Measurements from ENCODE around the gene TACC2. TPM values are rescaled to one million over a fixed set of nuclear protein-coding genes. Genes with fewer than 3 reads are reported as not detected.

Gene TACC2
- total RNA-seq, 4 donors from 2014 or later = 206 to 606 (median 261) TPM

GRCh38 chr10:122018491-122018890 is 29.5 kb downstream of the TACC2 start:
- no peaks in the 10 kb centered on the region for H3K27me3 ChIP-seq
- H3K4me1 ChIP-seq = peaks cover 35% of the 10 kb centered on the region
- 39% methylated on average over 7 of the region's 7 CpGs for WGBS
- H3K36me3 ChIP-seq = no peaks in the 10 kb centered on the region
- H3K4me3 ChIP-seq = peak overlapping the region; percentile 42
- DNase-seq (ENCODE audit: low spot score in 2 of 2) = no peak
- peak overlapping the region; percentile 94 for H3K27ac ChIP-seq
- no peak for TF ChIP-seq CTCF (IDR thresholded peaks at IDR 0.05)
- no peak for TF ChIP-seq EP300 (IDR thresholded peaks at IDR 0.05)
- TF ChIP-seq POLR2AphosphoS5 (IDR thresholded peaks at IDR 0.05) = no peak
- no peak for TF ChIP-seq POLR2A (IDR thresholded peaks at IDR 0.05)
- H3K9me3 ChIP-seq = no peaks in the 10 kb centered on the region

DNA sequence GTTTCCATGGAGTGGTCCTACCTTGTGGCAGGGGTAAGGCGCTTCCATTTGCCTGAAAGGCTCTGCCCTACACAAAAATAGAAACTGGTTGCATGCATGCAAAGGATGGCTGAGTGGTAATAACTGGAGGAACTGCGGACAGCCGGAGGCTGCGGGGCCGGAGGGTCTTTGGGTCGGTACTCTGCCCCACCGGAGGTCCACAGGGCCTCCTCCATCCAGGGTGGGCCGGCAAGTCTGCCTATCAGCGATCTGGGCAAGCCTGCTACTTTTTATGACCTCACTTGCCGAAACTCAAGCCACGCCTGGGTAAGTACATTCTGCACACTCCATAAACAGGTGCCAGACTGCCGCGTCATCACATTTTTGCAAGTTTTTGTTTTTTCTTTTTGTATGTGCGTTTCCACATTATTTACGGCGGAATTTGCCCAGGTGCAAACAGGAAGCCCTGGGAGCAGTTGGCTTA is 30.0 kb downstream of the TACC2 start:
- H3K27me3 ChIP-seq = no peaks in the 10 kb centered on the region
- no peaks in the 10 kb centered on the region for H3K36me3 ChIP-seq
- no peak for DNase-seq (ENCODE audit: low spot score in 2 of 2)
- TF ChIP-seq CTCF (IDR thresholded peaks at IDR 0.05) (no peak), POLR2A (IDR thresholded peaks at IDR 0.05) (no peak), EP300 (IDR thresholded peaks at IDR 0.05) (no peak), POLR2AphosphoS5 (IDR thresholded peaks at IDR 0.05) (no peak)
- peak overlapping the region; percentile 42 for H3K4me3 ChIP-seq
- peak overlapping the region; percentile 94 for H3K27ac ChIP-seq
- 48% methylated on average over 16 of the region's 16 CpGs for WGBS
- H3K4me1 ChIP-seq = peaks cover 35% of the 10 kb centered on the region
- no peaks in the 10 kb centered on the region for H3K9me3 ChIP-seq

DNA sequence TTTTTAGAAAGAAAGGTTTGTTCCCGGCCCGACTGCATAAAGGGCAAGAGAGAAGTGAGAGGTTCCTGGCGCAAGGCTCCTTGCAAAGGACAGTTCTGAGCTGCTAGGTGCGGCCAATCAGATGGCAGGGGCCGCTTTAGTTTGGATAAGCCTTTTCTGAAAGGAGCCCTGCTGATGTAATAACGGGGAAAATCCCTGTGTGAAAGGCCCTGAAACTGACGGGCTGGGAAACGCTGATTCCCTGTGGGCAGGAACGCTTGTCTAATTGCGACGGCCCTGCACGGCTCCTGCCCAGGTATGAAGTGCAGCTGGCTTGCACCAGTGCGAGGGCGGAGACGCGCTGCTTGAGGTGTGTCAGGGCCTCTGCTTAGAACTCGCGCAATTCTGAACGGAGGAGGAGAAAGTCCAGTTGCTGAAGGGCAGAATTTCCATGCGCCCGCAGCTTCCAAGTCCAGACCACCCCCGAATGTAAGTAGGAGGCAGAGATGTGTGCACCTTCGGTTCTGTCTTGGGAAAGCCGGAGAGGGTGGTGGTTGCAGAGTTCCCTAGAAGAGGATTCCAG is 30.5 kb downstream of the TACC2 start:
- no peaks in the 10 kb centered on the region for H3K36me3 ChIP-seq
- H3K4me1 ChIP-seq = peaks cover 35% of the 10 kb centered on the region
- no peaks in the 10 kb centered on the region for H3K9me3 ChIP-seq
- TF ChIP-seq POLR2A (IDR thresholded peaks at IDR 0.05) (no peak), EP300 (IDR thresholded peaks at IDR 0.05) (no peak), POLR2AphosphoS5 (IDR thresholded peaks at IDR 0.05) (peak in 1 of 3 donors; percentile 45)
- no peaks in the 10 kb centered on the region for H3K27me3 ChIP-seq
- DNase-seq (ENCODE audit: low spot score in 2 of 2) = peak in 1 of 2 donors; percentile 84
- H3K4me3 ChIP-seq = peak overlapping the region; percentile 42
- WGBS = 52% methylated on average over 24 of the region's 24 CpGs
- H3K27ac ChIP-seq = peak overlapping the region; percentile 94

- TF ChIP-seq POLR2AphosphoS5 (IDR thresholded peaks at IDR 0.05) (no peak), CTCF (IDR thresholded peaks at IDR 0.05) (no peak), EP300 (IDR thresholded peaks at IDR 0.05) (no peak), POLR2A (IDR thresholded peaks at IDR 0.05) (no peak)
- Histone ChIP-seq H3K4me3 (peak overlapping the region; percentile 42), H3K27ac (peak overlapping the region; percentile 94), H3K4me1 (peaks cover 35% of the 10 kb centered on the region), H3K27me3 (no peaks in the 10 kb centered on the region), H3K9me3 (no peaks in the 10 kb centered on the region), H3K36me3 (no peaks in the 10 kb centered on the region)
- WGBS = 67% methylated on average over 6 of the region's 6 CpGs
- DNase-seq (ENCODE audit: low spot score in 2 of 2) = no peak
Observed at GRCh38 chr10:122020226-122020625, 31.3 kb downstream of the TACC2 start.

DNA sequence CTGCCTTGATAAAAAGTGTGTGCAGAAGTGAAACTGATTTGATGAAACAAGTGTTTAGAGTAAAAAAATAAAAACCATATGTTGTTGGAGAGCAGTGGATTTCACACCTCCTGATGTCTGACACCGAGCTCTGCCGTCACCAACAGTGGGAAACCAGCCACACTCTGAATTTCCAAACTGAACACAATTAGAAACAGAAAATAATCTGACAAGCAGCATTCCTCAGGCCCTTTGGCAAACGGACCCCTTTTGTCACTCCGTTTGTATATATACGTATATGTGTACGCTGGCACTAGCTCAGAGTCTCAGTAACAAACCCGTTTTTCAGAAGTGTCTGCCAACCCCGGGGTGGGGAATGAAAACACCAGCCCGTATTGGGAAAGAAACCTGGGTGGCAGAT is 32.4 kb downstream of the TACC2 start:
- peak overlapping the region; percentile 94 for H3K27ac ChIP-seq
- TF ChIP-seq POLR2A (IDR thresholded peaks at IDR 0.05) (no peak), POLR2AphosphoS5 (IDR thresholded peaks at IDR 0.05) (peak in 1 of 3 donors; percentile 24)
- no peaks in the 10 kb centered on the region for H3K9me3 ChIP-seq
- WGBS = 27% methylated on average over 9 of the region's 9 CpGs
- peak overlapping the region; percentile 42 for H3K4me3 ChIP-seq
- H3K4me1 ChIP-seq = peaks cover 35% of the 10 kb centered on the region
- H3K27me3 ChIP-seq = no peaks in the 10 kb centered on the region
- peak in 1 of 2 donors; percentile 84 for DNase-seq (ENCODE audit: low spot score in 2 of 2)
- no peaks in the 10 kb centered on the region for H3K36me3 ChIP-seq

GRCh38 chr10:122021828-122022227 is 32.9 kb downstream of the TACC2 start:
- peaks cover 35% of the 10 kb centered on the region for H3K4me1 ChIP-seq
- peak overlapping the region; percentile 42 for H3K4me3 ChIP-seq
- no peaks in the 10 kb centered on the region for H3K27me3 ChIP-seq
- no peaks in the 10 kb centered on the region for H3K9me3 ChIP-seq
- TF ChIP-seq POLR2AphosphoS5 (IDR thresholded peaks at IDR 0.05) (no peak), EP300 (IDR thresholded peaks at IDR 0.05) (no peak), CTCF (IDR thresholded peaks at IDR 0.05) (no peak), POLR2A (IDR thresholded peaks at IDR 0.05) (no peak)
- H3K27ac ChIP-seq = peak overlapping the region; percentile 94
- DNase-seq (ENCODE audit: low spot score in 2 of 2) = no peak
- H3K36me3 ChIP-seq = no peaks in the 10 kb centered on the region
- WGBS = 50% methylated on average over 11 of the region's 11 CpGs

Measured in suprapubic skin (tissue), 4 donors.